ENCODE measurements around the gene FZR1. TPM values are rescaled to one million over a fixed set of nuclear protein-coding genes. Genes with fewer than 3 reads are reported as not detected.

FZR1 gene
- total and polyA plus RNA-seq, 9 of the 15 experiments (the other 6 are each of a cell fraction or from before 2014, with no cell fraction given), result 0.18 to 48.0 (median 22.2) TPM

DNA sequence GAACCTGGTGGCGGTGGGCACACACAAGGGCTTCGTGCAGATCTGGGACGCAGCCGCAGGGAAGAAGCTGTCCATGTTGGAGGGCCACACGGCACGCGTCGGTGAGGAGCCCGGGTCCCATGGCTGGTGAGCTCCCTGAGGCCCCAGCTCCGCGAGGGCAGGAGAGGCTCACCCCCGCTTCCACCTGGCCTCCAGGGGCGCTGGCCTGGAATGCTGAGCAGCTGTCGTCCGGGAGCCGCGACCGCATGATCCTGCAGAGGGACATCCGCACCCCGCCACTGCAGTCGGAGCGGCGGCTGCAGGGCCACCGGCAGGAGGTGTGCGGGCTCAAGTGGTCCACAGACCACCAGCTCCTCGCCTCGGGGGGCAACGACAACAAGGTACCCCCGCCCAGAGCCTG lies 25.6 kb downstream of the FZR1 start:
- no peaks in the 10 kb centered on the region for H3K79me2 ChIP-seq (ENCODE audit: control insufficient read depth, insufficient read depth, low read length)
- H3K9ac ChIP-seq (ENCODE audit: insufficient read depth in 1 of 2, low read depth in 2 of 2, low read length in 2 of 2), result peak overlapping the region in 1 of 2 experiments; percentile 17; a peak in 1 of 4 replicates
- H2AFZ ChIP-seq (ENCODE audit: low read depth, low read length), result no peak overlapping the region
- peaks cover 2% of the 10 kb centered on the region for H3K9me1 ChIP-seq (ENCODE audit: control insufficient read depth, insufficient read depth, low read length)
- no TSS peak for BruUV-seq (replicated peaks)
- ATAC-seq (no peak), FAIRE-seq (no peak), DNase-seq (ENCODE audit: extremely low read depth in 1 of 4, low spot score in 3 of 4) (no peak)
- H3K36me3 ChIP-seq (ENCODE audit: control insufficient read depth, insufficient read depth, low read length), result peaks cover 68% of the 10 kb centered on the region; the same call in 2 of the 3 replicates
- intact Hi-C loops (cut with micrococcal nuclease), result no loop called here
- ChIA-PET CTCF (ENCODE audit: low intra/inter-chr PET ratio) (no interaction called here), POLR2A (interaction anchor here (1.2 to 1.4 kb wide), 2 partner anchors 10 to 11 kb away, joined by 3 to 4 read pairs; no protein-coding TSS in a partner anchor)
- WGBS (ENCODE audit: insufficient coverage, low coverage, missing lambda C conversion rate), result 97% methylated on average over 15 of the region's 29 CpGs
- H3K4me2 ChIP-seq (ENCODE audit: insufficient read depth, low read length), result no peak overlapping the region
- H3K9me3 ChIP-seq (replicated peaks; ENCODE audit: control insufficient read depth, insufficient read depth, low read depth, low read length), result no peaks in the 10 kb centered on the region
- H4K20me1 ChIP-seq (replicated peaks; ENCODE audit: control insufficient read depth, insufficient read depth, low read length), result peaks cover 12% of the 10 kb centered on the region; the same call in 1 of the 2 replicates
- peak; percentile 48 for TF ChIP-seq POLR2G (IDR thresholded peaks at IDR 0.05; ENCODE audit: low read depth, low read length)
- TF ChIP-seq, protein P1, sequence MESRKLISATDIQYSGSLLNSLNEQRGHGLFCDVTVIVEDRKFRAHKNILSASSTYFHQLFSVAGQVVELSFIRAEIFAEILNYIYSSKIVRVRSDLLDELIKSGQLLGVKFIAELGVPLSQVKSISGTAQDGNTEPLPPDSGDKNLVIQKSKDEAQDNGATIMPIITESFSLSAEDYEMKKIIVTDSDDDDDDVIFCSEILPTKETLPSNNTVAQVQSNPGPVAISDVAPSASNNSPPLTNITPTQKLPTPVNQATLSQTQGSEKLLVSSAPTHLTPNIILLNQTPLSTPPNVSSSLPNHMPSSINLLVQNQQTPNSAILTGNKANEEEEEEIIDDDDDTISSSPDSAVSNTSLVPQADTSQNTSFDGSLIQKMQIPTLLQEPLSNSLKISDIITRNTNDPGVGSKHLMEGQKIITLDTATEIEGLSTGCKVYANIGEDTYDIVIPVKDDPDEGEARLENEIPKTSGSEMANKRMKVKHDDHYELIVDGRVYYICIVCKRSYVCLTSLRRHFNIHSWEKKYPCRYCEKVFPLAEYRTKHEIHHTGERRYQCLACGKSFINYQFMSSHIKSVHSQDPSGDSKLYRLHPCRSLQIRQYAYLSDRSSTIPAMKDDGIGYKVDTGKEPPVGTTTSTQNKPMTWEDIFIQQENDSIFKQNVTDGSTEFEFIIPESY (CRISPR knock-in tag; IDR thresholded peaks at IDR 0.05), result peak; percentile 64; the same call in 1 of the 2 replicates
- TF ChIP-seq, protein P2, sequence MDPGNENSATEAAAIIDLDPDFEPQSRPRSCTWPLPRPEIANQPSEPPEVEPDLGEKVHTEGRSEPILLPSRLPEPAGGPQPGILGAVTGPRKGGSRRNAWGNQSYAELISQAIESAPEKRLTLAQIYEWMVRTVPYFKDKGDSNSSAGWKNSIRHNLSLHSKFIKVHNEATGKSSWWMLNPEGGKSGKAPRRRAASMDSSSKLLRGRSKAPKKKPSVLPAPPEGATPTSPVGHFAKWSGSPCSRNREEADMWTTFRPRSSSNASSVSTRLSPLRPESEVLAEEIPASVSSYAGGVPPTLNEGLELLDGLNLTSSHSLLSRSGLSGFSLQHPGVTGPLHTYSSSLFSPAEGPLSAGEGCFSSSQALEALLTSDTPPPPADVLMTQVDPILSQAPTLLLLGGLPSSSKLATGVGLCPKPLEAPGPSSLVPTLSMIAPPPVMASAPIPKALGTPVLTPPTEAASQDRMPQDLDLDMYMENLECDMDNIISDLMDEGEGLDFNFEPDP (CRISPR knock-in tag; IDR thresholded peaks at IDR 0.05), result no peak
- no peak overlapping the region for H3K4me3 ChIP-seq
- H3K27me3 ChIP-seq (ENCODE audit: control insufficient read depth in 2 of 2, insufficient read depth in 2 of 2, low read length in 2 of 2), result no peaks in the 10 kb centered on the region
- peaks cover 0 to 31% of the 10 kb centered on the region in 2 experiments; a peak in 2 of 5 replicates for H3K4me1 ChIP-seq (replicated peaks in 1 of 2; ENCODE audit: control insufficient read depth in 2 of 2, insufficient read depth in 2 of 2, low read length in 2 of 2)
- in situ Hi-C loops (cut with MboI), result no loop called here
- H3K27ac ChIP-seq (ENCODE audit: extremely low read depth, low read depth, low read length), result no peak overlapping the region
